ENCODE data around the gene SSH2. TPM values are rescaled to one million over a fixed set of nuclear protein-coding genes. Genes with fewer than 3 reads are reported as not detected.

The SSH2 gene
- total RNA-seq, 1 experiment from 2014 or later: 14.6 TPM

GRCh38 chr17:29577385-29578211, 352.4 kb downstream of the SSH2 start:
- H3K36me3 Mint-ChIP-seq (ENCODE audit: insufficient read depth in 1 of 3, low read depth in 3 of 3): peaks cover 22 to 70% (median 56%) of the 10 kb centered on the region in 3 experiments
- Histone ChIP-seq H3K56ac (ENCODE audit: insufficient read length, low read depth, low read length) (no peak overlapping the region), H3K23ac (ENCODE audit: insufficient read length, low read depth, low read length) (no peak overlapping the region), H2AFZ (ENCODE audit: low read length) (no peak overlapping the region), H3K4me2 (ENCODE audit: insufficient read depth, insufficient read length, low read length) (no peak overlapping the region), H2AK5ac (ENCODE audit: insufficient read length, low read length) (no peak overlapping the region), H3K14ac (ENCODE audit: insufficient read depth, low read length) (no peak overlapping the region), H4K5ac (ENCODE audit: insufficient read length, low read depth, low read length) (no peak overlapping the region), H4K20me1 (ENCODE audit: control insufficient read depth, insufficient read depth, insufficient read length) (peaks cover 2% of the 10 kb centered on the region), H3K27ac (ENCODE audit: insufficient read length, low read depth, low read length) (no peak overlapping the region), H4K91ac (ENCODE audit: insufficient read length, low read depth, low read length) (no peak overlapping the region), H3K9ac (ENCODE audit: extremely low read depth, insufficient read length, low read length) (no peak overlapping the region), H3K27me3 (ENCODE audit: insufficient read depth, low read length) (no peaks in the 10 kb centered on the region), H3K79me1 (ENCODE audit: insufficient read depth, low read depth, low read length, poor library complexity, severe bottlenecking) (no peaks in the 10 kb centered on the region), H3K79me2 (ENCODE audit: insufficient read depth, low read length) (no peaks in the 10 kb centered on the region), H3K23me2 (ENCODE audit: insufficient read length, low read depth, low read length, poor library complexity, severe bottlenecking) (no peaks in the 10 kb centered on the region), H3T11ph (ENCODE audit: low read length) (no peak overlapping the region), H2BK12ac (ENCODE audit: insufficient read length, low read depth, low read length) (no peak overlapping the region), H2BK15ac (ENCODE audit: low read depth, low read length) (no peak overlapping the region), H3K4me1 (ENCODE audit: insufficient read depth, low read length) (no peaks in the 10 kb centered on the region), H2BK5ac (ENCODE audit: insufficient read length, low read length) (no peak overlapping the region), H4K8ac (replicated peaks; ENCODE audit: insufficient read length, low read depth, low read length) (no peak overlapping the region), H3K4ac (ENCODE audit: low read depth, low read length) (no peak overlapping the region), H3K18ac (ENCODE audit: insufficient read length, low read depth, low read length) (no peak overlapping the region), H2BK120ac (ENCODE audit: low read depth, low read length, poor library complexity, severe bottlenecking) (no peak overlapping the region), H3K9me3 (ENCODE audit: control insufficient read depth, low read depth, low read length) (no peaks in the 10 kb centered on the region), H2BK20ac (ENCODE audit: low read depth, low read length, poor library complexity, severe bottlenecking) (no peak overlapping the region)
- H3K4me1 Mint-ChIP-seq: peaks cover 2 to 13% of the 10 kb centered on the region in 2 experiments
- H3K27ac Mint-ChIP-seq: 0 out of 7 replicates have a peak overlapping the region, but pooled peaks of 1 of the 3 experiments have one; percentile 23
- H3K27me3 Mint-ChIP-seq (ENCODE audit: low read depth): no peaks in the 10 kb centered on the region
- no peak overlapping the region for H3K4me3 Mint-ChIP-seq
- no CpG with 5 or more reads among the region's 22 CpGs for WGBS (ENCODE audit: extremely low coverage, insufficient read length, low lambda C conversion rate)
- no peak for TF ChIP-seq CTCF (conservative IDR thresholded peaks at IDR 0.05)
- no peaks in the 10 kb centered on the region for H3K9me3 Mint-ChIP-seq
- DNase-seq: no peak

Data from H9 (cell line).